Measurements from ENCODE around the gene STAB1.

The STAB1 gene

GRCh38 chr3:52494886-52495495 lies at the start of gene STAB1:
STAB1 (plus strand) TSS chr3:52495338; CDS start chr3:52495414, 76 bp downstream.
- no peak for DNase-seq

- DNase-seq = no peak
Observed at GRCh38 chr3:52446042-52446441, 49.1 kb upstream of the STAB1 start.

GRCh38 chr3:52446631-52447511 lies 48.3 kb upstream of the STAB1 start:
- no peak for DNase-seq

GRCh38 chr3:52447512-52448355 lies 47.4 kb upstream of the STAB1 start:
- no peak for DNase-seq

GRCh38 chr3:52450489-52451236 lies 44.5 kb upstream of the STAB1 start:
- DNase-seq = no peak

- DNase-seq = no peak
Observed at GRCh38 chr3:52451237-52452083, 43.7 kb upstream of the STAB1 start.

- DNase-seq = no peak
Observed at GRCh38 chr3:52452126-52452525, 43.0 kb upstream of the STAB1 start.

- DNase-seq = no peak
Observed at GRCh38 chr3:52452570-52453221, 42.4 kb upstream of the STAB1 start.

- DNase-seq = no peak
Observed at GRCh38 chr3:52453496-52454249, 41.5 kb upstream of the STAB1 start, which contains the start of gene TNNC1. TNNC1 (minus strand) TSS chr3:52454041; CDS start chr3:52454015, 26 bp downstream.

GRCh38 chr3:52454250-52454937 lies 40.7 kb upstream of the STAB1 start:
- DNase-seq = no peak

- DNase-seq = no peak
Observed at GRCh38 chr3:52454938-52455282, 40.2 kb upstream of the STAB1 start.

- peak; percentile 38 for DNase-seq
Observed at GRCh38 chr3:52455283-52456168, 39.6 kb upstream of the STAB1 start, which contains the start of gene NISCH. NISCH (plus strand) TSS chr3:52455604; CDS start chr3:52455642, 38 bp downstream.

GRCh38 chr3:52456169-52456799 lies 38.9 kb upstream of the STAB1 start:
- DNase-seq = no peak

GRCh38 chr3:52456800-52457183 lies 38.3 kb upstream of the STAB1 start:
- DNase-seq = no peak

- DNase-seq = no peak
Observed at GRCh38 chr3:52458031-52458760, 36.9 kb upstream of the STAB1 start.

- DNase-seq = no peak
Observed at GRCh38 chr3:52458770-52459545, 36.2 kb upstream of the STAB1 start.

Measured in NCI-H2107 (cell line).